GF-D8 (cell line): ENCODE data around the gene SLC35B1.

Source experiments
- DNase-seq: peaks from one replicate; lab custom pipeline; 2025; lab: John Stamatoyannopoulos, UW

The SLC35B1 gene

GRCh38 chr17:49670641-49671040, 37.1 kb downstream of the SLC35B1 start:
- DNase-seq = no peak

- DNase-seq = no peak
These were observed 37.8 kb downstream of the SLC35B1 start for GRCh38 chr17:49670002-49670401.

GRCh38 chr17:49667854-49668253, 39.9 kb downstream of the SLC35B1 start:
- peak; percentile 6 for DNase-seq

GRCh38 chr17:49664706-49665211, 43.0 kb downstream of the SLC35B1 start:
- DNase-seq = no peak

DNA sequence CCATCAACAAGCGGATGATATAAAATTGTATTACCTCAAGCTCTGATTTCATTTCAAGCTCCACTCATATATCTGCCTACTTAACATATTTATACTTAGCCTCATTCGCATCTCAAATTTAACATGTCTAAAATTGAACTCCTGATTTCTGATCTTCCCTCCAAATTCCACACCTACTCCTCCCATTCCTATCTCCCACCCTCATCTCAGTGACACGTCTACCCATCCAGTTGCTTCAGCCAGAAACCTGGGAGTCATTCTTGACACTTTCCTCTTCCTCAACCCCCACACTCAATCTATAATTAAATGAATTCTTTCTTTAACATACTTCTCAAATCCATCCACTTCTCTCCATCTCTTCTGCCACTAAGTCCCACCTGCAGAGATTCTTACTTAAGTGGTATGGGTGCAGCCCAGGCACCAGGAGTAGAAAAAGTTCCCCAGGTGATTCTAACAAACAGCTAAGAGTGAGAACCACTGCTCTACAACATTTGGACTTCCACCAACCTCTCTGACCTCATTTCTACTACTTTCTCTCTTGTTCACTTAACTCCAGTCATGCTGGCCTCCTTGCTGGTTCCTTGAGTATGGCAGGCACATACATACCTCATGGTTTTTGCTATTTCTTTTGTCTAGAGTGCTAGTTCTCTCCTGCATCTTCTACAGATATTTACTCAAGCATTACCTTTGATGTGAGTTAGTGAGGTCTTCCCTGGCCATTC, 47.9 kb downstream of the SLC35B1 start:
- DNase-seq = no peak

DNA sequence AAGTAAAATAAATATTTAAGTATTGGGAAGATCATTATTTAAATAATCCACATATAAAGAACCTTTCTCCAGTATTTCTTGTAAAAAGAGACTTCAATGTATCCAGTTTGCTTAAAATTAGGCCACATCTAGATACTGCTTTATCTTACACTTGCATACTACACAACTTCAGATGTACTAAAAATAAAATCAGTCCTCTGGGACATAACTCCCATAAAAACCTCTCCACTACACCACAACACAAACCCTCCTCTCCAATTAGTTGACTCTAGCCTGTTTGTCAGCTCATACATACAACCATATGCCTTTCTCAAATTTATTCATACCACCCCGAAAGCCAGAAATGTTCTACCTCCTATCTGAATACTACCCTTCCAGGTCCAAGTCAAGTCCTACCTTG, 51.5 kb downstream of the SLC35B1 start:
- DNase-seq = no peak
